WI38 (cell line): ENCODE measurements around the gene ZFYVE1.
A peak's percentile ranks its signal among the peaks of the same experiment; 100 is the strongest.

Experiments used
- H3K4me3 ChIP-seq: 2 replicates; pipeline ENCODE4 v1.5.1; 2011; ENCODE audit warnings: low read depth, mild to moderate bottlenecking, control low read depth, low read length
- TF ChIP-seq, protein P1 (sequence below): IDR thresholded peaks from 2 replicates; pipeline ENCODE4 v1.5.1; 2012; ENCODE audit warnings: low read depth, mild to moderate bottlenecking, control low read depth, low read length

Gene ZFYVE1, protein sequence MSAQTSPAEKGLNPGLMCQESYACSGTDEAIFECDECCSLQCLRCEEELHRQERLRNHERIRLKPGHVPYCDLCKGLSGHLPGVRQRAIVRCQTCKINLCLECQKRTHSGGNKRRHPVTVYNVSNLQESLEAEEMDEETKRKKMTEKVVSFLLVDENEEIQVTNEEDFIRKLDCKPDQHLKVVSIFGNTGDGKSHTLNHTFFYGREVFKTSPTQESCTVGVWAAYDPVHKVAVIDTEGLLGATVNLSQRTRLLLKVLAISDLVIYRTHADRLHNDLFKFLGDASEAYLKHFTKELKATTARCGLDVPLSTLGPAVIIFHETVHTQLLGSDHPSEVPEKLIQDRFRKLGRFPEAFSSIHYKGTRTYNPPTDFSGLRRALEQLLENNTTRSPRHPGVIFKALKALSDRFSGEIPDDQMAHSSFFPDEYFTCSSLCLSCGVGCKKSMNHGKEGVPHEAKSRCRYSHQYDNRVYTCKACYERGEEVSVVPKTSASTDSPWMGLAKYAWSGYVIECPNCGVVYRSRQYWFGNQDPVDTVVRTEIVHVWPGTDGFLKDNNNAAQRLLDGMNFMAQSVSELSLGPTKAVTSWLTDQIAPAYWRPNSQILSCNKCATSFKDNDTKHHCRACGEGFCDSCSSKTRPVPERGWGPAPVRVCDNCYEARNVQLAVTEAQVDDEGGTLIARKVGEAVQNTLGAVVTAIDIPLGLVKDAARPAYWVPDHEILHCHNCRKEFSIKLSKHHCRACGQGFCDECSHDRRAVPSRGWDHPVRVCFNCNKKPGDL

DNA sequence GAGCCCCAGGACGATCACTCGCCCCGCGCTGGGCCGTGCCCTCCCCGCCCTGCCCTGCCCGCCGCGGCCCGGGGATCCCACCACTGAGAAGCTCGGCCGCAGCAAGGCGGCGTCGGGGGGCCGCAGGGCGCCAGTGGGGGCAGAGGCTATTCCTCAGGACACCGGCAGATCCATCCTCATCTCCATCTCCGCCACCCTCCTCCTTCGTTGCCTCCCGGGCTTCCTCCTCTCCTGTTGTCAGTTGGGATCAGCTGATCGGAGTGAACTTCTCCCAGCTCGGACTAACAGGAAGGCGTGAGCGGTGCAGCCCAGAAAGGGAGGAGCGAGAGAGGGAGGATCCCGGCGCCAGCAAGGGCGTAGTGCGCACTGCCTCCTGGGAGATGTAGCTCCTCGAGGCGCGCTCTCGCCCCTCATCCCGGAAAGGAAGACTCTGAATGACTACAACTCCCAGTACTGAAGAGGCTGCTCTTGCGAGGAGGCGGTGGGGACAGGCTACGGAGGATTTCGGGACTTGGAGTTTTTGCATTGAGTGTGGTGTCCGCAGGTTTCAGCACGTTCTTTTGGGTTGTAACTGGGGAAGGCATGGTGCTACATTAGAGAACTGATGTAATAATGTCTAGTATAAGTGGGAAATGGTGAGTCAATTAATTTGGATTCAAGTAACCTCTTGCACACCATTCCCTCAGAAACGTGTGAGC, at the start of gene ZFYVE1:
Gene ZFYVE1 (minus strand): TSS at position 262 of the 698 bp plus-strand sequence. CDS start 2,598 bp downstream, outside the sequence.
- peak within 1 kb of the TSS; percentile 80 for H3K4me3 ChIP-seq
- TF ChIP-seq, protein P1, sequence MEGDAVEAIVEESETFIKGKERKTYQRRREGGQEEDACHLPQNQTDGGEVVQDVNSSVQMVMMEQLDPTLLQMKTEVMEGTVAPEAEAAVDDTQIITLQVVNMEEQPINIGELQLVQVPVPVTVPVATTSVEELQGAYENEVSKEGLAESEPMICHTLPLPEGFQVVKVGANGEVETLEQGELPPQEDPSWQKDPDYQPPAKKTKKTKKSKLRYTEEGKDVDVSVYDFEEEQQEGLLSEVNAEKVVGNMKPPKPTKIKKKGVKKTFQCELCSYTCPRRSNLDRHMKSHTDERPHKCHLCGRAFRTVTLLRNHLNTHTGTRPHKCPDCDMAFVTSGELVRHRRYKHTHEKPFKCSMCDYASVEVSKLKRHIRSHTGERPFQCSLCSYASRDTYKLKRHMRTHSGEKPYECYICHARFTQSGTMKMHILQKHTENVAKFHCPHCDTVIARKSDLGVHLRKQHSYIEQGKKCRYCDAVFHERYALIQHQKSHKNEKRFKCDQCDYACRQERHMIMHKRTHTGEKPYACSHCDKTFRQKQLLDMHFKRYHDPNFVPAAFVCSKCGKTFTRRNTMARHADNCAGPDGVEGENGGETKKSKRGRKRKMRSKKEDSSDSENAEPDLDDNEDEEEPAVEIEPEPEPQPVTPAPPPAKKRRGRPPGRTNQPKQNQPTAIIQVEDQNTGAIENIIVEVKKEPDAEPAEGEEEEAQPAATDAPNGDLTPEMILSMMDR: no peak

DNA sequence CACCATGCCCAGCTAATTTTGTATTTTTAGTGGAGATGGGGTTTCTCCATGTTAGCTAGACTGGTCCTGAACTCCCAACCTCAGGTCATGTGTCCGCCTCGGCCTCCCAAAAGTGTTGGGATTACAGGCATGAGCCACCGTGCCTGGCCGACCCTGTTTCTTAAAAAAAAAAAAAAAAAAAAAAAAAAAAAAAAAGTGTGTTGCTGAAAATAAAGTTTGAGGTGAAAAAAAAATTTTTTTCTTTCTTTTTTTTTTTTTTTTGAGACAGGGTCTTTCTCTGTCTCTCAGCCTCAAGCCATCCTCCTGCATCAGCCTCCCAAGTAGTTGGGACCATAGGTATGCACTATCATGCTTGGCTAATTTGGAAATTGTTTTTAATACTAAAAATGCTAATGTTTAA, 42.7 kb upstream of the ZFYVE1 start:
- H3K4me3 ChIP-seq: no peak overlapping the region
- TF ChIP-seq, protein P1: no peak

DNA sequence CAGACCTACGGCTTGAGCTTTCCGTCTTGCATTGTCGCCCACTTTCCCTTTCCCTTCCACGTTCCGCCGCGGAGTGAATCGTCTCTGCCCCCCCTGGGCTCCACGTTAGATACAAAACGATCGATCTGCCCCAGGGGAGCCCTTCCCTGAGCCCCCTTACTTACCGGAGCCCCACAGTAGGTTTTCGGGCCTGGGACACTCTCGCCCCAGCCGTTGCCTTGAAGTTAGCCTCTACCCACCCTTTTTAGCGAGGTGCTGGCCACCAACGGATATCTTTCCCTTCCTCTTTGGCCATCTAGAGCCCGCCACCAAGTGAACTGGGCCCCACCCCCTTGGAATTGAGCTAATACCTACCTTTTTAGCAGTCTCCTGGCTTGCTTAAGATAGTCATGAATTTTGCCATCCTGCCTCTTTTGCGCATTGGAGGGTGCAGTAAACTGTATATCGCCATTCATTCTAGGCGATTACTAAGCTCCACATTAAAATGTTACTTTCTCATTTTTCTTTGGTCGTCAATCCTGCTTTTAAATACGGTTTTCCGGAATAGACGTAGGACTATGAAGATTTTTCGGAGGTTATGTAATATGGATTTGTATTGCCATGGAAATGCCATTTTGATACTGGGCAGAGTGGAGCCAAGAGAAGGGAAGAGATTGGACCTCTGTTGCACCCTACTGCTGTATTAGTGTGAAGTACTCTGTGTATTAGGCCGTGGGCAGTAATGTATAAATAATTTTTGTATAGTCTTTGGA, 32.2 kb upstream of the ZFYVE1 start:
- TF ChIP-seq, protein P1: no peak
- peak overlapping the region; percentile 98 for H3K4me3 ChIP-seq

DNA sequence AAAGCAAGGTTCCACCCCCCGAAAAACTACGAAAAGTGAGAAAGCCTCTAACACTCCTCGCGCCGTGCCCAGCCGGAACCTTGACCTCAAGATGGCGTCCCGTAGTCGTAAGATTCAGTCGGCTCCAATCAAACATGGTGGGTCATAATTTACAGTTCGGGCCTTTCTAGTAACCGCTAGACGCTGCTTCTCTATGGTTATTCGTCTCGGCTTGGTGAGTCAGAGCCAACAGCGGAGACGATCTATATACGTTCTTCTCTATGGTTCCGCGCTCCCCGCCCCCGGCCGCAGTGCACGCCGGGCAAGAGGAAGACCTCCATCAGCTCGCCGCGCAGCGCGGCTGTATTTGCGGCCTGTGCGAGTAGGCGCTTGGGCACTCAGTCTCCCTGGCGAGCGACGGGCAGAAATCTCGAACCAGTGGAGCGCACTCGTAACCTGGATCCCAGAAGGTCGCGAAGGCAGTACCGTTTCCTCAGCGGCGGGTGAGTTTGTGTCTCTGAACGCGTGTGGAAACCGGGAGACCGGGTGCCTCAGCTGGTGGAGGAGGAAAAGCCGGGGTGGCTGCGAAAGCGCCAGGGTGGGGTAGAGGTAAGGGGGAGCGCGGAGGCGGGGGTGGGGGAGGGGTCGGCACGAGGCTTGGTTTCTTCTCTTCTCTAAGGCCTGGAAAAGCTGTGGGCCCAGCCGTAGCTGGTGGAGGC, 31.5 kb upstream of the ZFYVE1 start, which contains the start of gene RBM25:
Gene RBM25 (plus strand): TSS at position 311 of the 698 bp plus-strand sequence. CDS start 13,108 bp downstream, outside the sequence.
- H3K4me3 ChIP-seq: peak within 1 kb of the TSS; percentile 98
- TF ChIP-seq, protein P1: no peak

DNA sequence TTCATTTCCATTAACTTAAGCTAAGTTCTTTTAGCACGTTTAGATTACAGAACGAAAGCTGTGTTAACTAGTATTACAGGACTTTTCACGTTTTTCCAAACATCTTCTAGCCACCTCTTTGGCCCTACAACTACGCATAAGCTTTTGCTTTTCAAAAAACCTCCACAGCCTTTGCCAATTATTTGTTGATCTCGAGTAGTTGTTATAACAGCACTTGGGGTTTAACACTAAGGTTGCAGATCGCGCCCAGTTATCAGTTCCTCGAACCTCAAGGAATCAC, 31.0 kb upstream of the ZFYVE1 start:
- peak overlapping the region; percentile 98 for H3K4me3 ChIP-seq
- TF ChIP-seq, protein P1: no peak

DNA sequence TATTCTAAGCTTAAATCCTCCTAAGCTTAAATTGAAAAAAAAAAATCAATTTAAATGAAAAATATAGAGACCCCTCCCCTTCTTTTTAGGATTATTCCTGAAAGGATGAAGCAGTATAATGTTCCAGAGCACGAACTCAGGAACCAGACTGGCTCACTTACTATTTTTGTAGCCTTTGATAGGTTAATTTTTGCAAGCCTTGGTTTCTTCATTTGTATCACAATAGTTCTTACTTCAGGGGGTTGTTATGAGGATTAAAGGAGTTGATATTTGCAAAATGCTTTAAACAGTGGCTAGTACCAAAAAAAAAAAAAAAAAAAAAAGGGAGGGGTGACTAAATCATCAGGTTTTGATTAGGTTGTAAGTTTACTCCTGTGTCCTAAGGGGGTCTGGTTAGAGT, 28.3 kb upstream of the ZFYVE1 start:
- H3K4me3 ChIP-seq: no peak overlapping the region
- TF ChIP-seq, protein P1: no peak
